Stimulated activated CD4-positive, alpha-beta T cell treated with anti-CD3 and anti-CD28 coated beads, Interleukin-1b, Interleukin-23, amount 100 ng/mL, for 1 hour (primary cell): ENCODE results near the gene GAK.

Experiments
- DNase-seq, 2 donors: peaks; one replicate each; pipeline ENCODE4 v3.0.0-alpha.2; 2020; ENCODE audit warnings: low read depth in 2 of 2

GAK gene

GRCh38 chr4:872241-872981, 59.7 kb downstream of the GAK start:
- no peak for DNase-seq

GRCh38 chr4:871484-871883, 60.6 kb downstream of the GAK start:
- no peak for DNase-seq

GRCh38 chr4:870951-871350, 61.2 kb downstream of the GAK start:
- DNase-seq: no peak

GRCh38 chr4:869776-870175, 62.3 kb downstream of the GAK start:
- DNase-seq: no peak

- no peak for DNase-seq
These were observed 63.7 kb downstream of the GAK start for GRCh38 chr4:868421-868820.

GRCh38 chr4:867526-868250, 64.4 kb downstream of the GAK start:
- no peak for DNase-seq

GRCh38 chr4:866761-867390, 65.2 kb downstream of the GAK start:
- no peak for DNase-seq

GRCh38 chr4:866068-866760, 65.9 kb downstream of the GAK start:
- DNase-seq: no peak

- DNase-seq: no peak
These were observed 66.5 kb downstream of the GAK start for GRCh38 chr4:865572-865971.

GRCh38 chr4:865121-865465, 67.0 kb downstream of the GAK start:
- DNase-seq: no peak

GRCh38 chr4:864456-865120, 67.5 kb downstream of the GAK start:
- no peak for DNase-seq

- no peak for DNase-seq
These were observed 71.6 kb downstream of the GAK start for GRCh38 chr4:860561-860960.

- no peak for DNase-seq
These were observed 72.6 kb downstream of the GAK start for GRCh38 chr4:859496-859895.

GRCh38 chr4:858831-859451, 73.2 kb downstream of the GAK start:
- no peak for DNase-seq

GRCh38 chr4:858041-858481, 74.1 kb downstream of the GAK start:
- DNase-seq: no peak

GRCh38 chr4:857461-857860, 74.7 kb downstream of the GAK start:
- DNase-seq: no peak

GRCh38 chr4:856225-856901, 75.8 kb downstream of the GAK start:
- no peak for DNase-seq

- DNase-seq: no peak
These were observed 76.3 kb downstream of the GAK start for GRCh38 chr4:855880-856224.

- DNase-seq: no peak
These were observed 77.8 kb downstream of the GAK start for GRCh38 chr4:854356-854755.

GRCh38 chr4:853416-853781, 78.7 kb downstream of the GAK start:
- no peak for DNase-seq
